ENCODE data around the gene TAAR9. TPM values are rescaled to one million over a fixed set of nuclear protein-coding genes. Genes with fewer than 3 reads are reported as not detected.

TAAR9 gene
- total and polyA plus RNA-seq, 2 experiments from 2014 or later = not detected

DNA sequence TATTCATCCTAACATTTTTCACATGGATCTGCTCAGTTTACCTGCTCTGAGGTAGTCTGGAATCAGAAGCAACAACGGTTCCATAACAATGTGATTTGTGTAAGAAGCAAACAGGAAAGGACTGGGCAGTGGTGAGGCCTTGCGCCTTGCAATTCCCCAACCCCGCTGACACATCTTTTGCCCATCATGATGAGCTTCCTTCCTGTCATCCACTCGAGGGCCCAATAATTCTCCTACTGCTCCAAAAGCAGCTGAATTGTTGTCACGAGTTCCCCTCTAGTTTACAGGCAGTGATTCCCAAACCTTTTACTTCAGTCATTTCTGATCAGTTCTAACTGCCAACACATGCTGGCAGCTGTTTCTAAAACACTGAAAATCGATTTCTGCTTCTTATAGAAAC lies 48.1 kb upstream of the TAAR9 start:
- H3K9me2 ChIP-seq (ENCODE audit: insufficient read depth) = no peaks in the 10 kb centered on the region
- no peak for TF ChIP-seq EZH2 (IDR thresholded peaks at IDR 0.05; ENCODE audit: low read depth, unreplicated experiment)
- no peak for TF ChIP-seq ZNF331 (CRISPR knock-in tag; IDR thresholded peaks at IDR 0.05; ENCODE audit: low read depth)
- TF ChIP-seq POLR2AphosphoS5 (IDR thresholded peaks at IDR 0.05; ENCODE audit: low read depth) = no peak
- no peak for TF ChIP-seq EZH2phosphoT487 (IDR thresholded peaks at IDR 0.05; ENCODE audit: unreplicated experiment)
- TF ChIP-seq JUNB (IDR thresholded peaks at IDR 0.05; ENCODE audit: unreplicated experiment) = no peak
- no peak for TF ChIP-seq ZNF114 (CRISPR knock-in tag; IDR thresholded peaks at IDR 0.05)
- H3K36me3 Mint-ChIP-seq (ENCODE audit: low read depth) = peaks cover 11% of the 10 kb centered on the region; the same call in 2 of the 3 replicates
- no peaks in the 10 kb centered on the region for H3K27me3 ChIP-seq (ENCODE audit: insufficient read depth)
- H3K4me3 ChIP-seq = no peak overlapping the region
- H3K4me3 Mint-ChIP-seq = no peak overlapping the region
- no peak overlapping the region for H3K27ac ChIP-seq (ENCODE audit: low read depth)
- no peak overlapping the region for H3K4me2 ChIP-seq
- H3K27ac Mint-ChIP-seq = peak overlapping the region; percentile 15; the same call in 1 of the 2 replicates
- H2AFZ ChIP-seq = no peak overlapping the region
- H3K4me1 ChIP-seq (ENCODE audit: insufficient read depth) = peaks cover 19% of the 10 kb centered on the region
- no peaks in the 10 kb centered on the region for H3K9me3 Mint-ChIP-seq
- no peaks in the 10 kb centered on the region for H3F3A ChIP-seq (replicated peaks; ENCODE audit: low read depth)
- no peaks in the 10 kb centered on the region; the same call in 1 of the 2 replicates for H3K36me3 ChIP-seq (ENCODE audit: insufficient read depth)
- ATAC-seq = no peak; the same call in 2 of the 3 replicates
- DNase-seq (ENCODE audit: low spot score) = peak; percentile 12
- H3K4me1 Mint-ChIP-seq = no peaks in the 10 kb centered on the region
- H3K27me3 Mint-ChIP-seq (ENCODE audit: insufficient read depth, low read depth, poor library complexity) = no peaks in the 10 kb centered on the region
- H3K79me2 ChIP-seq (replicated peaks; ENCODE audit: insufficient read depth) = peaks cover 34% of the 10 kb centered on the region
- 0 out of 2 replicates have a peak, but pooled peaks cover 8% of the 10 kb centered on the region for H4K20me1 ChIP-seq (replicated peaks; ENCODE audit: insufficient read depth)

DNA sequence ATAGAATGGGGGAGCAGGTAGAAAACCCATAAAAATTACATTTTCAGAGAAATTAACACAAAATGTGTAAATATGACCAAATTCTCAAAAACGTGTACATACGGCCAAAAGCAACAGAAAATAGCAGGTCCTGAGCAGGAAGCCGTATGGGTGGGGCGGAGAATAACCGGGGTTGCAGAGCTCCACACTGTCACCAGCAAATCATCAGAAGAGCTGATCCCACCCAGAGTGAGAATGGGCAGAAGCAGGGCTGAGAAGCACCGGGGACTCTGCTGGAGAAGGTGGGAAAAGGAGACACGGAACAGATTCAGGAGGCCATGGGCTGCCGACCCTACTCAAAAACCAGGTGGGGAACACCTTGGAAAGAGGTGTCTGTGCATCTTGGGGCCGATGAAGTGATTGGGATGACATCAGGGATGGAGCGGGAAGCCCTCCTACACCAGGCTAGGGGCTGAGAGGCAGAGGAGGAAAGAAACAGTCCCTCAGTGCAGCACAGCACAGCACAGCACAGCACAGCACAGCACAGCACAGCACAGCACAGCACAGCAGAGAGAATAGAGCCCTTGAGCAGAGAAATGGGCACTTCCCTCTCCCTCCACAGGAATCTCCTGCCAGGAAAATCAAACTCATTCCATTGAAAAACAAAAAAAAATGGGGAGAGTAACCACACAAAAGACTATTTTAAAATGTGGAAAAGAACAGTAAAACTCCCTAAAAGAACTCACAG lies 47.4 kb upstream of the TAAR9 start:
- no peak overlapping the region for H3K4me3 Mint-ChIP-seq
- Histone ChIP-seq H3K4me3 (no peak overlapping the region), H3K27me3 (ENCODE audit: insufficient read depth) (no peaks in the 10 kb centered on the region), H3K36me3 (ENCODE audit: insufficient read depth) (no peaks in the 10 kb centered on the region; the same call in 1 of the 2 replicates), H3F3A (replicated peaks; ENCODE audit: low read depth) (no peaks in the 10 kb centered on the region), H3K27ac (ENCODE audit: low read depth) (no peak overlapping the region), H3K4me1 (ENCODE audit: insufficient read depth) (peaks cover 19% of the 10 kb centered on the region), H4K20me1 (replicated peaks; ENCODE audit: insufficient read depth) (0 out of 2 replicates have a peak, but pooled peaks cover 8% of the 10 kb centered on the region), H3K79me2 (replicated peaks; ENCODE audit: insufficient read depth) (peaks cover 34% of the 10 kb centered on the region), H3K9me2 (ENCODE audit: insufficient read depth) (no peaks in the 10 kb centered on the region), H3K4me2 (no peak overlapping the region), H2AFZ (no peak overlapping the region)
- H3K27ac Mint-ChIP-seq = no peak overlapping the region
- H3K9me3 Mint-ChIP-seq = no peaks in the 10 kb centered on the region
- DNase-seq (ENCODE audit: low spot score) (peak; percentile 6), ATAC-seq (peak; percentile 88)
- H3K4me1 Mint-ChIP-seq = no peaks in the 10 kb centered on the region
- no peaks in the 10 kb centered on the region for H3K27me3 Mint-ChIP-seq (ENCODE audit: insufficient read depth, low read depth, poor library complexity)
- H3K36me3 Mint-ChIP-seq (ENCODE audit: low read depth) = peaks cover 11% of the 10 kb centered on the region; the same call in 2 of the 3 replicates
- TF ChIP-seq CREB1 (CRISPR knock-in tag; IDR thresholded peaks at IDR 0.05; ENCODE audit: low read depth) = no peak
- TF ChIP-seq ZNF331 (CRISPR knock-in tag; IDR thresholded peaks at IDR 0.05; ENCODE audit: low read depth) = no peak
- no peak for TF ChIP-seq JUNB (IDR thresholded peaks at IDR 0.05; ENCODE audit: unreplicated experiment)
- TF ChIP-seq NANOG (IDR thresholded peaks at IDR 0.05; ENCODE audit: borderline replicate concordance) = no peak
- no peak for TF ChIP-seq ZNF114 (CRISPR knock-in tag; IDR thresholded peaks at IDR 0.05)
- TF ChIP-seq, protein P1, sequence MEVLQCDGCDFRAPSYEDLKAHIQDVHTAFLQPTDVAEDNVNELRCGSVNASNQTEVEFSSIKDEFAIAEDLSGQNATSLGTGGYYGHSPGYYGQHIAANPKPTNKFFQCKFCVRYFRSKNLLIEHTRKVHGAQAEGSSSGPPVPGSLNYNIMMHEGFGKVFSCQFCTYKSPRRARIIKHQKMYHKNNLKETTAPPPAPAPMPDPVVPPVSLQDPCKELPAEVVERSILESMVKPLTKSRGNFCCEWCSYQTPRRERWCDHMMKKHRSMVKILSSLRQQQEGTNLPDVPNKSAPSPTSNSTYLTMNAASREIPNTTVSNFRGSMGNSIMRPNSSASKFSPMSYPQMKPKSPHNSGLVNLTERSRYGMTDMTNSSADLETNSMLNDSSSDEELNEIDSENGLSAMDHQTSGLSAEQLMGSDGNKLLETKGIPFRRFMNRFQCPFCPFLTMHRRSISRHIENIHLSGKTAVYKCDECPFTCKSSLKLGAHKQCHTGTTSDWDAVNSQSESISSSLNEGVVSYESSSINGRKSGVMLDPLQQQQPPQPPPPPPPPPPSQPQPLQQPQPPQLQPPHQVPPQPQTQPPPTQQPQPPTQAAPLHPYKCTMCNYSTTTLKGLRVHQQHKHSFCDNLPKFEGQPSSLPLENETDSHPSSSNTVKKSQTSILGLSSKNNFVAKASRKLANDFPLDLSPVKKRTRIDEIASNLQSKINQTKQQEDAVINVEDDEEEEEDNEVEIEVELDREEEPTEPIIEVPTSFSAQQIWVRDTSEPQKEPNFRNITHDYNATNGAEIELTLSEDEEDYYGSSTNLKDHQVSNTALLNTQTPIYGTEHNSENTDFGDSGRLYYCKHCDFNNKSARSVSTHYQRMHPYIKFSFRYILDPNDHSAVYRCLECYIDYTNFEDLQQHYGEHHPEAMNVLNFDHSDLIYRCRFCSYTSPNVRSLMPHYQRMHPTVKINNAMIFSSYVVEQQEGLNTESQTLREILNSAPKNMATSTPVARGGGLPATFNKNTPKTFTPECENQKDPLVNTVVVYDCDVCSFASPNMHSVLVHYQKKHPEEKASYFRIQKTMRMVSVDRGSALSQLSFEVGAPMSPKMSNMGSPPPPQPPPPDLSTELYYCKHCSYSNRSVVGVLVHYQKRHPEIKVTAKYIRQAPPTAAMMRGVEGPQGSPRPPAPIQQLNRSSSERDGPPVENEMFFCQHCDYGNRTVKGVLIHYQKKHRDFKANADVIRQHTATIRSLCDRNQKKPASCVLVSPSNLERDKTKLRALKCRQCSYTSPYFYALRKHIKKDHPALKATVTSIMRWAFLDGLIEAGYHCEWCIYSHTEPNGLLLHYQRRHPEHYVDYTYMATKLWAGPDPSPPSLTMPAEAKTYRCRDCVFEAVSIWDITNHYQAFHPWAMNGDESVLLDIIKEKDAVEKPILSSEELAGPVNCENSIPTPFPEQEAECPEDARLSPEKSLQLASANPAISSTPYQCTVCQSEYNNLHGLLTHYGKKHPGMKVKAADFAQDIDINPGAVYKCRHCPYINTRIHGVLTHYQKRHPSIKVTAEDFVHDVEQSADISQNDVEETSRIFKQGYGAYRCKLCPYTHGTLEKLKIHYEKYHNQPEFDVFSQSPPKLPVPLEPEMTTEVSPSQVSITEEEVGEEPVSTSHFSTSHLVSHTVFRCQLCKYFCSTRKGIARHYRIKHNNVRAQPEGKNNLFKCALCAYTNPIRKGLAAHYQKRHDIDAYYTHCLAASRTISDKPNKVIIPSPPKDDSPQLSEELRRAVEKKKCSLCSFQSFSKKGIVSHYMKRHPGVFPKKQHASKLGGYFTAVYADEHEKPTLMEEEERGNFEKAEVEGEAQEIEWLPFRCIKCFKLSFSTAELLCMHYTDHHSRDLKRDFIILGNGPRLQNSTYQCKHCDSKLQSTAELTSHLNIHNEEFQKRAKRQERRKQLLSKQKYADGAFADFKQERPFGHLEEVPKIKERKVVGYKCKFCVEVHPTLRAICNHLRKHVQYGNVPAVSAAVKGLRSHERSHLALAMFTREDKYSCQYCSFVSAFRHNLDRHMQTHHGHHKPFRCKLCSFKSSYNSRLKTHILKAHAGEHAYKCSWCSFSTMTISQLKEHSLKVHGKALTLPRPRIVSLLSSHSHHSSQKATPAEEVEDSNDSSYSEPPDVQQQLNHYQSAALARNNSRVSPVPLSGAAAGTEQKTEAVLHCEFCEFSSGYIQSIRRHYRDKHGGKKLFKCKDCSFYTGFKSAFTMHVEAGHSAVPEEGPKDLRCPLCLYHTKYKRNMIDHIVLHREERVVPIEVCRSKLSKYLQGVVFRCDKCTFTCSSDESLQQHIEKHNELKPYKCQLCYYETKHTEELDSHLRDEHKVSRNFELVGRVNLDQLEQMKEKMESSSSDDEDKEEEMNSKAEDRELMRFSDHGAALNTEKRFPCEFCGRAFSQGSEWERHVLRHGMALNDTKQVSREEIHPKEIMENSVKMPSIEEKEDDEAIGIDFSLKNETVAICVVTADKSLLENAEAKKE (CRISPR knock-in tag; IDR thresholded peaks at IDR 0.05) = no peak
- no peak for TF ChIP-seq STAT1 (IDR thresholded peaks at IDR 0.05; ENCODE audit: unreplicated experiment)
- TF ChIP-seq, protein P2, sequence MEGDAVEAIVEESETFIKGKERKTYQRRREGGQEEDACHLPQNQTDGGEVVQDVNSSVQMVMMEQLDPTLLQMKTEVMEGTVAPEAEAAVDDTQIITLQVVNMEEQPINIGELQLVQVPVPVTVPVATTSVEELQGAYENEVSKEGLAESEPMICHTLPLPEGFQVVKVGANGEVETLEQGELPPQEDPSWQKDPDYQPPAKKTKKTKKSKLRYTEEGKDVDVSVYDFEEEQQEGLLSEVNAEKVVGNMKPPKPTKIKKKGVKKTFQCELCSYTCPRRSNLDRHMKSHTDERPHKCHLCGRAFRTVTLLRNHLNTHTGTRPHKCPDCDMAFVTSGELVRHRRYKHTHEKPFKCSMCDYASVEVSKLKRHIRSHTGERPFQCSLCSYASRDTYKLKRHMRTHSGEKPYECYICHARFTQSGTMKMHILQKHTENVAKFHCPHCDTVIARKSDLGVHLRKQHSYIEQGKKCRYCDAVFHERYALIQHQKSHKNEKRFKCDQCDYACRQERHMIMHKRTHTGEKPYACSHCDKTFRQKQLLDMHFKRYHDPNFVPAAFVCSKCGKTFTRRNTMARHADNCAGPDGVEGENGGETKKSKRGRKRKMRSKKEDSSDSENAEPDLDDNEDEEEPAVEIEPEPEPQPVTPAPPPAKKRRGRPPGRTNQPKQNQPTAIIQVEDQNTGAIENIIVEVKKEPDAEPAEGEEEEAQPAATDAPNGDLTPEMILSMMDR (conservative IDR thresholded peaks at IDR 0.05; ENCODE audit: low read depth in 2 of 2) = no peak
- no peak for TF ChIP-seq EZH2 (IDR thresholded peaks at IDR 0.05; ENCODE audit: low read depth, unreplicated experiment)

Measured in GM23338 (cell line).